ENCODE measurements around the gene AP4B1.
"Not testable (repeated sequence)": the region's sequence is repeated elsewhere in the genome, so short reads cannot be mapped to it uniquely, and the experiment has no call there.

The AP4B1 gene

GRCh38 chr1:113904674-113905434 is at the start of gene AP4B1, which contains the start of gene DCLRE1B:
Gene AP4B1 (minus strand): TSS chr1:113904799. CDS start chr1:113904717, 82 bp downstream.
Gene DCLRE1B (plus strand): TSS chr1:113905326. CDS start chr1:113905587, 261 bp downstream.
- DNase-seq, result peak; percentile 88 to 100 (median 97)

GRCh38 chr1:113951719-113952118 is 47.1 kb upstream of the AP4B1 start:
- DNase-seq, result no peak

- DNase-seq, result no peak
These were observed 46.3 kb upstream of the AP4B1 start for GRCh38 chr1:113950908-113951307.

GRCh38 chr1:113949007-113949406 is 44.4 kb upstream of the AP4B1 start:
- peak in 1 of 56 donors; percentile 6 for DNase-seq

GRCh38 chr1:113948151-113948550 is 43.6 kb upstream of the AP4B1 start:
- not testable (repeated sequence) for DNase-seq

GRCh38 chr1:113947388-113948107 is 42.9 kb upstream of the AP4B1 start:
- DNase-seq, result no peak

- DNase-seq, result no peak
These were observed 42.2 kb upstream of the AP4B1 start for GRCh38 chr1:113946678-113947387.

- DNase-seq, result no peak
These were observed 41.5 kb upstream of the AP4B1 start for GRCh38 chr1:113946112-113946511.

GRCh38 chr1:113945329-113945728 is 40.7 kb upstream of the AP4B1 start:
- no peak for DNase-seq

- no peak for DNase-seq
These were observed 38.6 kb upstream of the AP4B1 start for GRCh38 chr1:113943028-113943811.

- DNase-seq, result no peak
These were observed 37.9 kb upstream of the AP4B1 start for GRCh38 chr1:113942527-113942926.

- no peak for DNase-seq
These were observed 36.6 kb upstream of the AP4B1 start for GRCh38 chr1:113941245-113941559.

- DNase-seq, result no peak
These were observed 36.0 kb upstream of the AP4B1 start for GRCh38 chr1:113940365-113941244.

- no peak for DNase-seq
These were observed 33.6 kb upstream of the AP4B1 start for GRCh38 chr1:113938192-113938591.

GRCh38 chr1:113937146-113937545 is 32.5 kb upstream of the AP4B1 start:
- DNase-seq, result no peak

GRCh38 chr1:113935970-113936369 is 31.4 kb upstream of the AP4B1 start:
- DNase-seq, result no peak

GRCh38 chr1:113935176-113935575 is 30.6 kb upstream of the AP4B1 start:
- DNase-seq, result no peak

GRCh38 chr1:113934511-113935055 is 30.0 kb upstream of the AP4B1 start:
- no peak for DNase-seq

- DNase-seq, result no peak
These were observed 29.4 kb upstream of the AP4B1 start for GRCh38 chr1:113934006-113934405.

- DNase-seq, result no peak
These were observed 26.9 kb upstream of the AP4B1 start for GRCh38 chr1:113931451-113931851.

Measured in amygdala (tissue), 56 donors.